ENCODE results near the gene OMP. TPM values are rescaled to one million over a fixed set of nuclear protein-coding genes. Genes with fewer than 3 reads are reported as not detected.

OMP gene
- total RNA-seq, 2 experiments from 2014 or later = not detected

DNA sequence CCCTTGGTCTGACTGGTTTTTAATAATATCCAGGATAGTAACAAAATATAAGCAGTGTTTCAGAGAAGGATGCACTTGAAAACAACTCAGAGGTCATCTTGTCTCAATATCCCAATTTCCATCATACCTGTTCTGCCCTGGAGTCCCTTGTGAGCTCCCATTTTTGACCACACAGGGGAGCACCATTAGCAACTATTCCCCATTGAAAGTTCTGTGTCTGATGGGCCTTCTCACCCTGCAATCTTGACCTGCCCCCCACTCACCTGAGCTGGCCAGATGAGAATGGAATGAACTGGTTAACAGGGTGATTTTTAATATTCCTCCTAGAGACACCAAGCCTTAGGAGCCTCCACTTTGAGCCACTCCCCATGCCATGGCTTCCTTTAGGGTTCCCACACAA is 39.7 kb upstream of the OMP start:
- intact Hi-C loops (cut with micrococcal nuclease) = no loop called here
- Mint-ChIP-seq H3K4me3 (no peak overlapping the region), H3K36me3 (ENCODE audit: low read depth) (no peaks in the 10 kb centered on the region), H3K4me1 (ENCODE audit: low read depth) (peaks cover 8% of the 10 kb centered on the region), H3K27me3 (ENCODE audit: low read depth) (no peaks in the 10 kb centered on the region), H3K27ac (no peak overlapping the region), H3K9me3 (no peaks in the 10 kb centered on the region)
- CTCF ChIA-PET = interaction anchor here (0.9 to 4.4 kb wide), 3 partner anchors 12 to 28 kb away, joined by 3 to 33 read pairs (median 3); no protein-coding TSS in a partner anchor
- DNase-seq = no peak

GRCh38 chr11:77063407-77063806 is 39.2 kb upstream of the OMP start:
- Mint-ChIP-seq H3K4me3 (no peak overlapping the region), H3K4me1 (ENCODE audit: low read depth) (peaks cover 9% of the 10 kb centered on the region), H3K27me3 (ENCODE audit: low read depth) (no peaks in the 10 kb centered on the region), H3K9me3 (no peaks in the 10 kb centered on the region), H3K27ac (no peak overlapping the region), H3K36me3 (ENCODE audit: low read depth) (no peaks in the 10 kb centered on the region)
- CTCF ChIA-PET = interaction anchor here (0.9 to 4.4 kb wide), 3 partner anchors 8 to 28 kb away, joined by 3 to 33 read pairs (median 4); no protein-coding TSS in a partner anchor
- no peak for DNase-seq
- intact Hi-C loops (cut with micrococcal nuclease) = no loop called here

DNA sequence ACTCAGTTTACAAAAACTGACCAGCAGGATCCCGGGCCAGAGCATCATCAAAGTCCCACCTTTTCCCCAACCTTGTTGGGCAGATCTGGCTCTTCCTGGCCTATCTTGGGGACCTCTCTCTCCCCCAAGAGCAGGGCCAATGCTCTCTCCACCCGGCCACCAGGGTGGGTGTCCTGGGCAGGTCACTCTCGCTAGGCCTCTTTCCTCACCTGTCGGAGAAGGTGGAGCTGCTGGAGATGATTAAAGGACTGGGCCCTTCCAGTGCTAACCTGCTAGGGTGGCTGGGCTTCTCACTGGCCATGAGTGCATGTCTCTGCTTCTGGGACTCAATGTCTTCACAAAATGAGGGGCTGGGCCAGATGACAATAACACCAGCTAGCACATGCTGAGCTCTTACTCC is 38.8 kb upstream of the OMP start:
- Mint-ChIP-seq H3K9me3 (no peaks in the 10 kb centered on the region), H3K36me3 (ENCODE audit: low read depth) (no peaks in the 10 kb centered on the region), H3K4me1 (ENCODE audit: low read depth) (peaks cover 10% of the 10 kb centered on the region), H3K4me3 (no peak overlapping the region), H3K27ac (no peak overlapping the region), H3K27me3 (ENCODE audit: low read depth) (no peaks in the 10 kb centered on the region)
- intact Hi-C loops (cut with micrococcal nuclease) = no loop called here
- DNase-seq = no peak
- CTCF ChIA-PET = interaction anchor here (1.2 to 4.4 kb wide), 4 partner anchors 9 to 27 kb away, joined by 4 to 33 read pairs (median 6); no protein-coding TSS in a partner anchor

DNA sequence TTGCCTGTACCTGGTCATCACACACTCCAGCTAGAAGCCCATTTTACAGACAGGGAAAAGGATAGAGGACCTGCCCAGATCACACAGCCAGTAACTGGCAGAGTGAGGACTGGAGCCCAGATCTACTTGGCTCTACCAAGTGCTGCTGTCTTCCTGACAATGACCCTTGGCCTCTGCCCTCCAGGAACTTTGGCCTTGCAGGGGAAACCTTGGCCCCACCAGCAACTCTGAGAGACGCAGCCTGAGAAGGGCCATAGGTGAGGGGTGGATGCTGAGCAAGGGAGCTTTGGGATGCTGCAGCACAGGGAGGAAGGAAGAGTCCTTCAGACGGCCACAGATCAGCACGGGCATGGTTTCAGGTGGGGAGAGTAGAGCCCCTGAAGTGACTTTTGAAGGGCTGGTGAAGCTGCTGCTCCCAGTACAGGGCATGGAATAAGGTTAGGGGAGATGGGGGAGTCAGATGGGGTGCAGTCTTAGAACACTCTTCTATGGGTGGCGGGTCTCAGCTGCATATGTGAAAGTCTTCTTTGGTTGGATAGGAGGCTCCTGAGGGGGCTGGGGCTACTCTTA is 37.9 kb upstream of the OMP start:
- no peaks in the 10 kb centered on the region for H3K27me3 Mint-ChIP-seq (ENCODE audit: low read depth)
- H3K27ac Mint-ChIP-seq = no peak overlapping the region
- H3K4me3 Mint-ChIP-seq = no peak overlapping the region
- CTCF ChIA-PET = interaction anchor here (1.0 to 4.4 kb wide), 7 partner anchors 12 to 146 kb away, joined by 3 to 33 read pairs (median 5); no protein-coding TSS in a partner anchor
- no peak for DNase-seq
- intact Hi-C loops (cut with micrococcal nuclease) = no loop called here
- H3K36me3 Mint-ChIP-seq (ENCODE audit: low read depth) = no peaks in the 10 kb centered on the region
- peaks cover 10% of the 10 kb centered on the region for H3K4me1 Mint-ChIP-seq (ENCODE audit: low read depth)
- H3K9me3 Mint-ChIP-seq = no peaks in the 10 kb centered on the region

GRCh38 chr11:77065878-77066228 is 36.8 kb upstream of the OMP start:
- DNase-seq = no peak
- CTCF ChIA-PET = interaction anchor here (0.5 to 4.4 kb wide), 5 partner anchors 14 to 217 kb away, joined by 3 to 33 read pairs (median 3); no protein-coding TSS in a partner anchor
- Mint-ChIP-seq H3K27me3 (ENCODE audit: low read depth) (no peaks in the 10 kb centered on the region), H3K9me3 (no peaks in the 10 kb centered on the region), H3K4me3 (peak overlapping the region; percentile 77), H3K4me1 (ENCODE audit: low read depth) (peaks cover 10% of the 10 kb centered on the region), H3K36me3 (ENCODE audit: low read depth) (no peaks in the 10 kb centered on the region), H3K27ac (no peak overlapping the region)
- intact Hi-C loops (cut with micrococcal nuclease) = loop anchor here (1.0 to 2.0 kb wide), 3 partner anchors 17 to 25 kb away; no protein-coding TSS in a partner anchor

GRCh38 chr11:77066229-77067042 is 36.2 kb upstream of the OMP start, which contains the start of gene CAPN5:
TSS of gene CAPN5 (plus strand) at chr11:77066971. CDS start at chr11:77084887, 17,916 bp downstream.
- no peaks in the 10 kb centered on the region for H3K36me3 Mint-ChIP-seq (ENCODE audit: low read depth)
- H3K27me3 Mint-ChIP-seq (ENCODE audit: low read depth) = no peaks in the 10 kb centered on the region
- H3K27ac Mint-ChIP-seq = no peak within 1 kb of the TSS
- CTCF ChIA-PET = interaction anchor here (1.4 to 4.4 kb wide), 2 partner anchors 15 to 25 kb away, joined by 3 to 33 read pairs; no protein-coding TSS in a partner anchor
- peak; percentile 82 for DNase-seq
- no peaks in the 10 kb centered on the region for H3K9me3 Mint-ChIP-seq
- intact Hi-C loops (cut with micrococcal nuclease) = loop anchor here (1.0 to 2.0 kb wide), 3 partner anchors 16 to 25 kb away; no protein-coding TSS in a partner anchor
- peak within 1 kb of the TSS; percentile 77 for H3K4me3 Mint-ChIP-seq
- H3K4me1 Mint-ChIP-seq (ENCODE audit: low read depth) = peaks cover 10% of the 10 kb centered on the region

- no peaks in the 10 kb centered on the region for H3K36me3 Mint-ChIP-seq (ENCODE audit: low read depth)
- peaks cover 19% of the 10 kb centered on the region for H3K4me1 Mint-ChIP-seq (ENCODE audit: low read depth)
- no peak for DNase-seq
- no peak overlapping the region for H3K27ac Mint-ChIP-seq
- H3K27me3 Mint-ChIP-seq (ENCODE audit: low read depth) = no peaks in the 10 kb centered on the region
- CTCF ChIA-PET = interaction anchor here (0.9 kb wide), 1 partner anchor 24 kb away, joined by 3 read pairs; no protein-coding TSS in a partner anchor
- intact Hi-C loops (cut with micrococcal nuclease) = loop anchor here (2.0 kb wide), 1 partner anchor 15 kb away; no protein-coding TSS in a partner anchor
- H3K9me3 Mint-ChIP-seq = no peaks in the 10 kb centered on the region
- peak overlapping the region; percentile 64 for H3K4me3 Mint-ChIP-seq
Observed at GRCh38 chr11:77067861-77068443, 34.7 kb upstream of the OMP start.

- no peak overlapping the region for H3K27ac Mint-ChIP-seq
- no peak overlapping the region for H3K4me3 Mint-ChIP-seq
- H3K9me3 Mint-ChIP-seq = no peaks in the 10 kb centered on the region
- DNase-seq = no peak
- no peaks in the 10 kb centered on the region for H3K27me3 Mint-ChIP-seq (ENCODE audit: low read depth)
- intact Hi-C loops (cut with micrococcal nuclease) = no loop called here
- CTCF ChIA-PET = interaction anchor here (0.9 kb wide), 1 partner anchor 23 kb away, joined by 3 read pairs; no protein-coding TSS in a partner anchor
- H3K36me3 Mint-ChIP-seq (ENCODE audit: low read depth) = no peaks in the 10 kb centered on the region
- H3K4me1 Mint-ChIP-seq (ENCODE audit: low read depth) = peaks cover 23% of the 10 kb centered on the region
Observed at GRCh38 chr11:77068457-77069335, 33.9 kb upstream of the OMP start.

- H3K4me3 Mint-ChIP-seq = no peak overlapping the region
- intact Hi-C loops (cut with micrococcal nuclease) = no loop called here
- H3K4me1 Mint-ChIP-seq (ENCODE audit: low read depth) = peaks cover 23% of the 10 kb centered on the region
Observed at GRCh38 chr11:77069336-77069968, 33.2 kb upstream of the OMP start.

DNA sequence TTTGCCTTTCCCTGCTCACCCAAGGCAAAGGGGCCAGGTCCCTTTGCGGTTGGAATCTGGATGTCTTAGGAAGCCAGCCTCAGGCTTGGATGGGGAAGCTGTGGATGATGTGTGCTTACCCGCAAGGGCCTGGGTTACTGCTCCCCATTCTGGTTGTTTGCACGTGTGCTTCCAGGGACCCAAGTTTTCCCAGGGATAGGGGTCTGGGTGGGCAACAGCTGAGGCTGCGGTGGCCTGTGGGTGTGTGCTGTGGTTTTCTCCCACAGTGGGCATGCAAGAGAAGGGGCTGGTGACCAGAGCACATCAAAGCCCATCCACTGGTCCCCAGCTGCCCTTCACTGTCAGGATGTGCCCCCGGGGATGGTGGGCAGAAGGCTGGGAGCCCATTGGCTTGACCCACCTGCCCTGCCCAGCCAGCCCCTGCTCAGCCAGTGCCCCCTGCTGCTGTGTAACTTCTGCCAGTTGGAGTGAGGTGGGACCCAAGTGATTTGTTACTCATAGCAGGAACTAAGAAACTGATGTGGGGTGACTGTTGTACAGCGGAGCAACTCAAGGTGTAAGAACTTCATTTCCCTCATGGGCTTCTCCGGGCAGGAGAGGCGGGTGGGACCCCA is 32.6 kb upstream of the OMP start:
- H3K27me3 Mint-ChIP-seq (ENCODE audit: low read depth) = no peaks in the 10 kb centered on the region
- H3K9me3 Mint-ChIP-seq = no peaks in the 10 kb centered on the region
- no peak overlapping the region for H3K4me3 Mint-ChIP-seq
- no peak overlapping the region for H3K27ac Mint-ChIP-seq
- peaks cover 23% of the 10 kb centered on the region for H3K4me1 Mint-ChIP-seq (ENCODE audit: low read depth)
- CTCF ChIA-PET = no interaction called here
- DNase-seq = no peak
- no peaks in the 10 kb centered on the region for H3K36me3 Mint-ChIP-seq (ENCODE audit: low read depth)
- intact Hi-C loops (cut with micrococcal nuclease) = no loop called here

More at GRCh38 chr11:77069336-77069968, 33.2 kb upstream of the OMP start:
- no peak for DNase-seq
- H3K27me3 Mint-ChIP-seq (ENCODE audit: low read depth) = no peaks in the 10 kb centered on the region
- H3K36me3 Mint-ChIP-seq (ENCODE audit: low read depth) = no peaks in the 10 kb centered on the region
- CTCF ChIA-PET = no interaction called here
- no peaks in the 10 kb centered on the region for H3K9me3 Mint-ChIP-seq
- H3K27ac Mint-ChIP-seq = no peak overlapping the region

- Mint-ChIP-seq H3K27ac (no peak overlapping the region), H3K4me1 (ENCODE audit: low read depth) (peaks cover 20% of the 10 kb centered on the region), H3K27me3 (ENCODE audit: low read depth) (no peaks in the 10 kb centered on the region), H3K4me3 (no peak overlapping the region), H3K36me3 (ENCODE audit: low read depth) (no peaks in the 10 kb centered on the region), H3K9me3 (no peaks in the 10 kb centered on the region)
- intact Hi-C loops (cut with micrococcal nuclease) = no loop called here
- CTCF ChIA-PET = no interaction called here
- DNase-seq = no peak
Observed at GRCh38 chr11:77071077-77071476, 31.6 kb upstream of the OMP start.
